Activated CD8-positive, alpha-beta T cell treated with anti-CD3 and anti-CD28 coated beads for 36 hours (primary cell): ENCODE measurements around the gene ESYT2. TPM values are rescaled to one million over a fixed set of nuclear protein-coding genes. Genes with fewer than 3 reads are reported as not detected.
"Not testable (repeated sequence)": the region's sequence is repeated elsewhere in the genome, so short reads cannot be mapped to it uniquely, and the experiment has no call there.

Source experiments
- ATAC-seq: fragments of 200-7000 bp; cut with Tn5 transposase; one replicate; pipeline ENCODE4 v1.10.0; 2021; ENCODE audit warnings: mild to moderate bottlenecking, moderate library complexity
- CTCF ChIA-PET: fragments of 350-600 bp; sonication (Branson Sonifier 250); formaldehyde crosslinking; loops from one replicate; lab custom pipeline; 2021; ENCODE audit warnings: antibody characterized with exemption; lab: Charles Lee
- POLR2A ChIA-PET: fragments of 350-600 bp; sonication (Branson Sonifier 250); formaldehyde crosslinking; loops from one replicate; lab custom pipeline; 2021; ENCODE audit warnings: antibody characterized with exemption; lab: Charles Lee
- DNase-seq: peaks from one replicate; pipeline ENCODE4 v3.0.0-alpha.2; 2020
- H3K27ac Mint-ChIP-seq: one replicate; pipeline ENCODE4 v1.8.0; 2021; ENCODE audit warnings: mild to moderate bottlenecking, mixed read lengths
- H3K27me3 Mint-ChIP-seq: one replicate; pipeline ENCODE4 v1.8.0; 2021; ENCODE audit warnings: mixed read lengths
- H3K36me3 Mint-ChIP-seq: one replicate; pipeline ENCODE4 v1.8.0; 2021; ENCODE audit warnings: low read depth, mixed read lengths
- H3K4me1 Mint-ChIP-seq: one replicate; pipeline ENCODE4 v1.8.0; 2021; ENCODE audit warnings: low read depth, mixed read lengths
- H3K4me3 Mint-ChIP-seq: one replicate; pipeline ENCODE4 v1.8.0; 2021; ENCODE audit warnings: mild to moderate bottlenecking, moderate library complexity, mixed read lengths
- H3K9me3 Mint-ChIP-seq: one replicate; pipeline ENCODE4 v1.8.0; 2021; ENCODE audit warnings: mixed read lengths
- CTCF ChIP-seq: fragments of 200-600 bp; IDR thresholded peaks from one replicate; pipeline ENCODE4 v1.8.0; 2022; ENCODE audit warnings: antibody characterized with exemption, mild to moderate bottlenecking
- intact Hi-C: fragments of 100-400 bp; cut with micrococcal nuclease; formaldehyde crosslinking; loops from one replicate; pipeline ENCODE4 v1.10.0; 2022
- total RNA-seq, 2 experiments: library from RNA; stranded (reverse); gene quantifications; one replicate each; pipeline ENCODE4 v1.2.3, GENCODE V29; 2021

ESYT2 gene
- 10 to 100 TPM; 55.5 to 56.6 TPM for total RNA-seq

- Mint-ChIP-seq H3K27me3 (no peaks in the 10 kb centered on the region), H3K9me3 (no peaks in the 10 kb centered on the region), H3K36me3 (peaks cover 17% of the 10 kb centered on the region), H3K4me1 (peaks cover 26% of the 10 kb centered on the region), H3K4me3 (peak within 1 kb of the TSS; percentile 89), H3K27ac (peak within 1 kb of the TSS; percentile 95)
- TF ChIP-seq CTCF: no peak
- DNase-seq: peak; percentile 98
- ChIA-PET CTCF (interaction anchor here (1.8 to 2.1 kb wide), 3 partner anchors 13 to 18 kb away, joined by 4 to 11 read pairs (median 5); no protein-coding TSS in a partner anchor), POLR2A (interaction anchor here (0.7 to 2.6 kb wide), 14 partner anchors 10 to 147 kb away, joined by 3 to 9 read pairs (median 4); partner anchors contain the start of gene NCAPG2)
- ATAC-seq: peak; percentile 81
- intact Hi-C loops: loop anchor here (2.0 kb wide), 1 partner anchor 17 kb away; no protein-coding TSS in a partner anchor
Observed at GRCh38 chr7:158829342-158830210, at the start of gene ESYT2. ESYT2 (minus strand) TSS chr7:158829509; CDS start chr7:158829418, 91 bp downstream.

- H3K27me3 Mint-ChIP-seq, H3K9me3 Mint-ChIP-seq, ATAC-seq, CTCF ChIA-PET, H3K4me3 Mint-ChIP-seq, POLR2A ChIA-PET, intact Hi-C loops, H3K27ac Mint-ChIP-seq, DNase-seq, H3K4me1 Mint-ChIP-seq: not testable (repeated sequence)
- peaks cover 22% of the 10 kb centered on the region for H3K36me3 Mint-ChIP-seq
Observed at GRCh38 chr7:158878151-158879079, 49.1 kb upstream of the ESYT2 start.

- no peak for TF ChIP-seq CTCF
- intact Hi-C loops: no loop called here
- H3K27ac Mint-ChIP-seq: no peak overlapping the region
- no peaks in the 10 kb centered on the region for H3K27me3 Mint-ChIP-seq
- ChIA-PET POLR2A (no interaction called here), CTCF (no interaction called here)
- no peak overlapping the region for H3K4me3 Mint-ChIP-seq
- ATAC-seq: no peak
- no peaks in the 10 kb centered on the region for H3K4me1 Mint-ChIP-seq
- DNase-seq: no peak
- peaks cover 18% of the 10 kb centered on the region for H3K36me3 Mint-ChIP-seq
- H3K9me3 Mint-ChIP-seq: no peaks in the 10 kb centered on the region
Observed at GRCh38 chr7:158876984-158877383, 47.7 kb upstream of the ESYT2 start.

GRCh38 chr7:158869876-158870275 is 40.6 kb upstream of the ESYT2 start:
- peaks cover 11% of the 10 kb centered on the region for H3K36me3 Mint-ChIP-seq
- intact Hi-C loops: loop anchor here (10.0 kb wide), 1 partner anchor 165 kb away; the partner anchor contains the start of gene NCAPG2
- ChIA-PET POLR2A (no interaction called here), CTCF (interaction anchor here (1.9 kb wide), 1 partner anchor 107 kb away, joined by 4 read pairs; no protein-coding TSS in a partner anchor)
- H3K4me3 Mint-ChIP-seq: no peak overlapping the region
- DNase-seq (no peak), ATAC-seq (no peak)
- peaks cover 26% of the 10 kb centered on the region for H3K4me1 Mint-ChIP-seq
- no peaks in the 10 kb centered on the region for H3K9me3 Mint-ChIP-seq
- no peak for TF ChIP-seq CTCF
- H3K27ac Mint-ChIP-seq: no peak overlapping the region
- no peaks in the 10 kb centered on the region for H3K27me3 Mint-ChIP-seq

- H3K4me1 Mint-ChIP-seq: peaks cover 35% of the 10 kb centered on the region
- no peak for TF ChIP-seq CTCF
- no peaks in the 10 kb centered on the region for H3K9me3 Mint-ChIP-seq
- intact Hi-C loops: loop anchor here (10.0 kb wide), 1 partner anchor 164 kb away; the partner anchor contains the start of gene NCAPG2
- peaks cover 15% of the 10 kb centered on the region for H3K36me3 Mint-ChIP-seq
- POLR2A ChIA-PET: no interaction called here
- H3K27ac Mint-ChIP-seq: no peak overlapping the region
- DNase-seq (no peak), ATAC-seq (no peak)
- no peaks in the 10 kb centered on the region for H3K27me3 Mint-ChIP-seq
- CTCF ChIA-PET: interaction anchor here (1.9 kb wide), 1 partner anchor 108 kb away, joined by 4 read pairs; no protein-coding TSS in a partner anchor
- no peak overlapping the region for H3K4me3 Mint-ChIP-seq
Observed at GRCh38 chr7:158868764-158869410, 39.6 kb upstream of the ESYT2 start.
